C4-2B (cell line): ENCODE data around the gene TNFRSF11A.

Experiments
- ZFX ChIP-seq: fragments of 450-650 bp; IDR thresholded peaks from 2 replicates; pipeline ENCODE4 v1.6.1; 2017
- TF ChIP-seq, protein P1 (sequence below): fragments of 450-650 bp; conservative IDR thresholded peaks from 2 replicates; pipeline ENCODE4 v1.5.1; 2017; ENCODE audit warnings: mild to moderate bottlenecking

DNA sequence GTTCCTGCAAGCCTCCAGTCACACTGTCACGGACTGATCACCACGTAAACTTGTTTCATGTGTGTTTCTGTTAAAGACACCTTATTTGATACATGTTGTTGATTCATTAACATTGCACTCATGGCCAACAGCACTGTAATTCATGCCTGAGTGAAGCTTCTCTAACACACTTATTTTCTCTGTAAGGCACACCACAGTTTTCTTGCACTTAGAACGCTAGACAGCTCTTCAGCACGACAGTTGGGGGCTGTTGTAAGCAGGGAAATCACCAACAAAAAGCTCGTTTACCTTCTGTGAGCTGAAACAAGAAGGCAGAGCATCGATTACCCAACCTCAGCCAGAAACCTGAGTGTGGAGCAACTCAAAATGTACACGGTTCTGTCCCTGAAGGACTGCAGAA is 28.1 kb downstream of the TNFRSF11A start:
- no peak for TF ChIP-seq ZFX
- TF ChIP-seq, protein P1, sequence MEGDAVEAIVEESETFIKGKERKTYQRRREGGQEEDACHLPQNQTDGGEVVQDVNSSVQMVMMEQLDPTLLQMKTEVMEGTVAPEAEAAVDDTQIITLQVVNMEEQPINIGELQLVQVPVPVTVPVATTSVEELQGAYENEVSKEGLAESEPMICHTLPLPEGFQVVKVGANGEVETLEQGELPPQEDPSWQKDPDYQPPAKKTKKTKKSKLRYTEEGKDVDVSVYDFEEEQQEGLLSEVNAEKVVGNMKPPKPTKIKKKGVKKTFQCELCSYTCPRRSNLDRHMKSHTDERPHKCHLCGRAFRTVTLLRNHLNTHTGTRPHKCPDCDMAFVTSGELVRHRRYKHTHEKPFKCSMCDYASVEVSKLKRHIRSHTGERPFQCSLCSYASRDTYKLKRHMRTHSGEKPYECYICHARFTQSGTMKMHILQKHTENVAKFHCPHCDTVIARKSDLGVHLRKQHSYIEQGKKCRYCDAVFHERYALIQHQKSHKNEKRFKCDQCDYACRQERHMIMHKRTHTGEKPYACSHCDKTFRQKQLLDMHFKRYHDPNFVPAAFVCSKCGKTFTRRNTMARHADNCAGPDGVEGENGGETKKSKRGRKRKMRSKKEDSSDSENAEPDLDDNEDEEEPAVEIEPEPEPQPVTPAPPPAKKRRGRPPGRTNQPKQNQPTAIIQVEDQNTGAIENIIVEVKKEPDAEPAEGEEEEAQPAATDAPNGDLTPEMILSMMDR: no peak
